ENCODE results near the gene DMD. TPM values are rescaled to one million over a fixed set of nuclear protein-coding genes. Genes with fewer than 3 reads are reported as not detected.
"Not testable (repeated sequence)": the region's sequence is repeated elsewhere in the genome, so short reads cannot be mapped to it uniquely, and the experiment has no call there.

DMD gene
- total RNA-seq, 2 donors from 2014 or later = 0.32 to 1.8 TPM

DNA sequence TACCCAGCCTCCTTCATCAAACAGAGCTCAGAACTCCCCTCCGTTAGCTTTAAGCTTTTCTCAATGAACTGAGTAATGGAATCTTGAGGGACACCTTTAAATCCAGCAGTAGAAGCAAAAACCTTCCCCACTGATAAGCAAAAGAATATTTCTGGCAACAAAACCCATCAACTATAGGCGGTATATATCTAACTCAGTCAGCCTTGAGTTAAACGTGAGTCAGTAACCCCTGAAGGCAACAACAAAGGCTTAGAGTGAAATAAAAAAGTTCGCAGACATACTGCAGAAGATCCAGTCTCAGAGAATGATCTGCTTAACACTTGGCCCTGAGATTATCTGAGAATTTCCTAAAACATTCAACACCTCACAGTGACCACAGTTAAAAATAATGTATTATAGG lies 77.2 kb downstream of the DMD start:
- Mint-ChIP-seq H3K36me3 (ENCODE audit: low read depth) (no peaks in the 10 kb centered on the region), H3K27me3 (no peaks in the 10 kb centered on the region), H3K4me3 (no peak overlapping the region), H3K27ac (no peak overlapping the region), H3K4me1 (no peaks in the 10 kb centered on the region)
- no peaks in the 10 kb centered on the region for H3K9me3 ChIP-seq (ENCODE audit: control insufficient read depth, low read length, poor library complexity, severe bottlenecking)
- ATAC-seq (no peak), DNase-seq (no peak)

DNA sequence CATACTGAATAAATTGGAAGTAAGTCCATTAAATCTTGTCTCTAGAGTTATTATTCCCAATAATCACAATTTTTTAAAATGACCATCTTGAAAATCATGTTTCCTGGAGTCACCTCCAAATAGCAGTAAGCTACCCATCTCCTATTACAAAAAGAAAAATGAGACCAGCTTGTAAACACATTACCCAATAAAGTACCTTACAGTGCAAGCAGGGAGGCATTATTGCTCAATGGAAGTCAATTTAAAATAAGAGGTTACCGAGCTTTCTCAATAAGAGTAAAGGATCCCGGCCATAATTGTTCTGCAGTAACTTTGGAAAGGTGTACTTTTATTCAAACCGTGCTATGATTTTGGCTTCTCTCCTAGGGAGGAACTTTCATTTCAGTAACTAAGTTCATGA lies 78.0 kb downstream of the DMD start:
- Mint-ChIP-seq H3K27me3 (no peaks in the 10 kb centered on the region), H3K4me1 (no peaks in the 10 kb centered on the region), H3K27ac (no peak overlapping the region), H3K36me3 (ENCODE audit: low read depth) (no peaks in the 10 kb centered on the region), H3K4me3 (no peak overlapping the region)
- no peak for DNase-seq
- ATAC-seq = no peak
- H3K9me3 ChIP-seq (ENCODE audit: control insufficient read depth, low read length, poor library complexity, severe bottlenecking) = no peaks in the 10 kb centered on the region

DNA sequence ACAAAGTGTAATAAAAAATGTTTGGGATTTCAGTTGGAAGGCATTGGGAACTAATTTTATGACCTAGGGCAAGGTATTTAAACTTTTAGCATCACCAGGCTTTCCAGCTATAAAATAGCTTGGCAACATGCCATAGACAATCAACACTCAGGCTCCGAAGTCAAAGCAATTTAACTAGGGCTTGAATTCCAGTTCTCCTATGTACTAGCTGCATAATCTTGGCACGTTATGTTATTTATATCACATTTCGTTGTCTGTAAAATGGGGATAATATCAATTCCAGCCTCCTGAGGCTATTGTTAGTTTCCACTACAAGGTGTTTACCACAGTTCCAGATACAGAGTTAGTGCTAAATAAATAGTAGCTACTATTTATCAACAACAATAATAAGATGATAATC lies 78.8 kb downstream of the DMD start:
- Mint-ChIP-seq H3K27ac (no peak overlapping the region), H3K4me3 (no peak overlapping the region), H3K27me3 (no peaks in the 10 kb centered on the region), H3K36me3 (ENCODE audit: low read depth) (no peaks in the 10 kb centered on the region), H3K4me1 (no peaks in the 10 kb centered on the region)
- DNase-seq = no peak
- no peaks in the 10 kb centered on the region for H3K9me3 ChIP-seq (ENCODE audit: control insufficient read depth, low read length, poor library complexity, severe bottlenecking)
- ATAC-seq = no peak

DNA sequence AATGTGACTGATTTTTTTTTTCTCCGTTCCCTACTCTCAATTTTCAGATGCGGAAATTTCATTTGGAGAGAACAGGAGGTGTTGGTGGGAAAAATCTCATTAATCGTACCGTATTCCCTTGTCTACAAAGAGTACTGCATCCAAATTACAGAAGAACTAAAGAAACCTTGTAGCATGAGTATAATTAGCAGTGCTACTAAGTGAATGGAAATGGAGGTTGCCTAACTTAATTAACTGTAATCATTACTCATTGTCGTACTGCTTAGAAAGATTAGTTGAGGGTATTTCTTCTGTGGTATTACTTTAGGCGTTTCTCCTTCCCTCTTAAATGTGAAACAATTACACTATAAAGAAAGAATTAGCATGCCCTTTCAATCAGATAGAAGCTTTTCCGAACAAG lies 81.7 kb downstream of the DMD start:
- Mint-ChIP-seq H3K4me1 (no peaks in the 10 kb centered on the region), H3K36me3 (ENCODE audit: low read depth) (no peaks in the 10 kb centered on the region), H3K27ac (no peak overlapping the region), H3K4me3 (no peak overlapping the region), H3K27me3 (no peaks in the 10 kb centered on the region)
- no peak for DNase-seq
- no peaks in the 10 kb centered on the region for H3K9me3 ChIP-seq (ENCODE audit: control insufficient read depth, low read length, poor library complexity, severe bottlenecking)
- no peak for ATAC-seq

DNA sequence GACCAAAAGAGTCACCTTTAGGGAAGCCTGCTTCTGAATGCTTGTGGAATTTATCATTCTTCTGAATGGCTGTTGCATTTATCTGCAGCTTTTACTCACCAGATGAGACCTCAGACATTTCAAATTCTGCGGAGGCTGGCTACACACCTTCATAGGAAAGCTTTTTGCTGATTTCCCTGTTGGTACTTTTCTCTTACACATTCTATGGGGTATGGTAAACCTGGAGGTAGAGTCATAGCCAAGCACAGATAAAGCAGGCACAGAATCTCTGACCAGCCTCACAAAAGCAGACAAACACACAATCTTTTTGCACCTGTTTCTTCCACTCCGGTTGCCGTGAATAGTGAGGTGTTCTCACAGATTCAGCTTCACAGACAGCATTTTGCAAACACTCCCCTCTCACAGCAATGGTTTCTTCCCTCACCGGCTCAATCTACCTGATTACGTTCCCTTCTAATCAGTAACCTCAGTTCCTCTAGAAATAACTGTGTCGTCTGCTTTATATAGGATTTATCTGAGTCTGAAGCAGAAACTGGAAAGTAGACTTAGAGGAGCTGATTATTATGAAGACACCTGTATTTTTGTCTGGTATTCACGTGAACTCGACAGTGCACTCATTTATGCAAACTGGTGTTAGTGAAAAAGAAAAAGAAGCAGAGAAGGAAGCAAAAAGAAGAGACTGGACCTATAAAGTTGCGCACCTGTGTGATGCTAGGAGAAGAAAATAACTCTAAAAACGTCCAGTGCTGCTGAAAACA lies 83.1 kb downstream of the DMD start:
- Mint-ChIP-seq H3K27me3 (no peaks in the 10 kb centered on the region), H3K4me3 (no peak overlapping the region), H3K36me3 (ENCODE audit: low read depth) (no peaks in the 10 kb centered on the region), H3K27ac (no peak overlapping the region), H3K4me1 (no peaks in the 10 kb centered on the region)
- H3K9me3 ChIP-seq (ENCODE audit: control insufficient read depth, low read length, poor library complexity, severe bottlenecking) = no peaks in the 10 kb centered on the region
- no peak for DNase-seq
- no peak for ATAC-seq

DNA sequence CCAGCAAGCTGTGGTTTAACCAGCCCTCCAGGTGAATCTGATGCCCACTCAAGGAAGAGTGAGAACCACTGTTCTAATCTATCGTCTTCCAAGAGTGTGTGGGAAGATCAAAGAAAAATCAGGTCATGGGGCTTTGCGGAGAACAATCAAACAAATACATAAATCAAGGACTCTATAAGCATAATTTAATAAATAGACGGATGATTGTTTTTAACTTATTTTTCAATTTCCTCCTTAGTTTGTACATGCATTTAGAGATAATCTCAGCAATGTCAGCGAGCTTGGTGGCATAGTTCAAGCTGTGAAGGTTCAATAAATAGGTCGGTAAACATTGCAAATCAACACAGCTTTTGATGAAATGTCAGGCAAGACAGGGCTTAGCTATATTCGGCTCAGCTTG lies 84.9 kb downstream of the DMD start:
- Mint-ChIP-seq H3K27ac (no peak overlapping the region), H3K4me1 (no peaks in the 10 kb centered on the region), H3K27me3 (no peaks in the 10 kb centered on the region), H3K36me3 (ENCODE audit: low read depth) (no peaks in the 10 kb centered on the region), H3K4me3 (no peak overlapping the region)
- no peak for DNase-seq
- no peaks in the 10 kb centered on the region for H3K9me3 ChIP-seq (ENCODE audit: control insufficient read depth, low read length, poor library complexity, severe bottlenecking)
- no peak for ATAC-seq

DNA sequence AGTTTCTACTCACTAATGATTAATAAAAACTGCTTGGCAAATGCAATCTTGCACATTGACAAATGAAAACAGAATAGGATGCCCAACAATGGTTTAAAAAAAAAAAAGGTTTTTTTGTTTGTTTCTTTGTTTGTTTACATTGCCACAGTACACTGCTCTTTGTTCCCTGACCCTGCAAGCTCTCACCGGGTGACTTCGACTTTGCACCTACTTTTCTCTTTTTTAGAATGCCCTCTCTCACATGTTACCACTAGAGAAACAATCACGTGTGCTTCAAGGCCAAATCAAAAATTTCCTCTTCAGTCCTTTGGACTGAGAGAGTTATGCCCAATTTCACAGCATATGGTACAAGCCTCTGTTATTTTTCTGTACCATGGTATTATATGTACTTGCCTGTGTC lies 101.5 kb downstream of the DMD start:
- no peaks in the 10 kb centered on the region for H3K4me1 Mint-ChIP-seq
- ATAC-seq (no peak), DNase-seq (no peak)
- H3K27me3 Mint-ChIP-seq = no peaks in the 10 kb centered on the region
- no peaks in the 10 kb centered on the region for H3K36me3 Mint-ChIP-seq (ENCODE audit: low read depth)
- no peak overlapping the region for H3K4me3 Mint-ChIP-seq
- no peak overlapping the region for H3K27ac Mint-ChIP-seq
- H3K9me3 ChIP-seq (ENCODE audit: control insufficient read depth, low read length, poor library complexity, severe bottlenecking) = no peaks in the 10 kb centered on the region

DNA sequence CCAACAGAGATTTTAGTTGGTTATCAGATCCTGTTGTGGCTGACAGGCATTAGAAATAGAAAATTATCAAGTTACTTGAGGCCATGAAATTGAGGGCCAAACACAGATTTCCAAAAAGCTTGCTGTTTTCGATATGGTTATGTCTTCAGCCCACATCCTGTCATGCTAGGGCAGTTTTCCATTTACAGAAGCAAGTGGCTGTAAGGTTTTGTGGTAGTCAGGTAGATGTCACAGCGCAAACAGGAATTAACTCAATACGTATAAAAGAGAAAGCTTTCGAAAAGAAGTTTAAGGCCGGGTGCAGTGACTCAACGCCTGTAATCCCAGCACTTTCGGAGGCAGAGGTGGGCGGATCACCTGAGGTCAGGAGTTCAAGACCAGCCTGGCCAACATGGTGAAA lies 104.6 kb downstream of the DMD start:
- no peak overlapping the region for H3K4me3 Mint-ChIP-seq
- H3K27me3 Mint-ChIP-seq = no peaks in the 10 kb centered on the region
- ATAC-seq (no peak), DNase-seq (no peak)
- H3K9me3 ChIP-seq (ENCODE audit: control insufficient read depth, low read length, poor library complexity, severe bottlenecking) = no peaks in the 10 kb centered on the region
- H3K36me3 Mint-ChIP-seq (ENCODE audit: low read depth) = no peaks in the 10 kb centered on the region
- no peaks in the 10 kb centered on the region for H3K4me1 Mint-ChIP-seq
- H3K27ac Mint-ChIP-seq = no peak overlapping the region

DNA sequence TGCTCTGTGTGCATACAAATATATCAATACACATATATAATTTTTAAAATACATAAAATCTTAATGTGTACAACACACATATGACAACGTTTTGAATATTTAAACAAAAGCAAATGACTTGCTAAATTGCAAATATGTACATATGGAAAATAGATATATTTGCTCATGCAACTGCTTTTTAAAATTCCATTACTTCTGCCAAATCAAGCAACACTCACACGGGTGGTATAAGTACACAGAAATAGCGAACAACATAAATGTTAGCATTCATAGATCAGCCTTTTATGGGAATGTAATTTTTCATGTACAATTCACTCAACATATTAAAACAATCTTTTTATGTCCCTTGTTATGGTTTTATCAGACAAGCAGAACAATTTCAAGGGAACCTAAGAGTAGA lies 116.3 kb downstream of the DMD start:
- Mint-ChIP-seq H3K4me1 (no peaks in the 10 kb centered on the region), H3K27ac (no peak overlapping the region), H3K36me3 (ENCODE audit: low read depth) (no peaks in the 10 kb centered on the region), H3K27me3 (no peaks in the 10 kb centered on the region), H3K4me3 (no peak overlapping the region)
- no peak for ATAC-seq
- H3K9me3 ChIP-seq (ENCODE audit: control insufficient read depth, low read length, poor library complexity, severe bottlenecking) = no peaks in the 10 kb centered on the region
- no peak for DNase-seq

DNA sequence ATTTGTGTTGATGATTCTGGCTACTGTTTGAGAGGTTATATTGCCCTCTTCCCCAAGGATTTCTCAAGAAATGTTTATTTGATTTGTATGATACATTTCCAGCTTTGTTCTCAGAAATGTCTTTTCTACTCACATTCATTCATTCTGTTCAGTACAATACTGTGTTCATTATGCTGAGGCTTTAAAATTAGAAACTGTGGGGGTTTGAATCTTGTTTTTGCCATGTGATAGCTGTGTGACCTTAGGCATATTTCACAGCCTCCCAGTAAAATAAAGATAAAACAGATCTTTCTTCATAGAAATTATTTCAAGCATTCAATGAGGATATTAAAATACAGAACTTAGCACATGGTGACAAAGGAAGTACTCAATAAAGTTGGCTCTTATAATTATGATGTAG lies 123.9 kb downstream of the DMD start:
- no peaks in the 10 kb centered on the region for H3K4me1 Mint-ChIP-seq
- no peaks in the 10 kb centered on the region for H3K9me3 ChIP-seq (ENCODE audit: control insufficient read depth, low read length, poor library complexity, severe bottlenecking)
- DNase-seq (no peak), ATAC-seq (no peak)
- no peak overlapping the region for H3K4me3 Mint-ChIP-seq
- H3K27ac Mint-ChIP-seq = no peak overlapping the region
- H3K27me3 Mint-ChIP-seq = no peaks in the 10 kb centered on the region
- no peaks in the 10 kb centered on the region for H3K36me3 Mint-ChIP-seq (ENCODE audit: low read depth)

DNA sequence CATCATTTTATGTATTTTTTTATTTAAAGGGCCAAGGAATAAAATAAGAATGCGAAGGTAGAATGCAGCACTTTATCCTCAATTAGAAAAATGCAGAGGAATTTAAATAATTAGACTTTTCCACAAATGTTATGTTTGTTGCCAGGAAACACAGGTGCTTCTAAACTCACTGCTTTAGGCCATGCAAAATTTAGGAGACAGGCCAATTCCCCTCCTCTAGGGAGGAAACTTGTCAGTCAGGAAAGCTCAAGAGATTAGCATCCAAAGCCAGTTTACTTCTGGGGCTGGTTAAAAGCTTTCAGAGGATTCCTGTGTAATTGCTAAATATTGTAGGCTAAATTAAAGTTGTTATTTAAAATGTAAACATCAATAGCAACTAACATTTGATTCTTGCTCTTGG lies 124.5 kb downstream of the DMD start:
- no peak overlapping the region for H3K27ac Mint-ChIP-seq
- H3K27me3 Mint-ChIP-seq = no peaks in the 10 kb centered on the region
- H3K4me1 Mint-ChIP-seq = no peaks in the 10 kb centered on the region
- H3K4me3 Mint-ChIP-seq = no peak overlapping the region
- DNase-seq = no peak
- H3K36me3 Mint-ChIP-seq (ENCODE audit: low read depth) = no peaks in the 10 kb centered on the region
- H3K9me3 ChIP-seq (ENCODE audit: control insufficient read depth, low read length, poor library complexity, severe bottlenecking) = no peaks in the 10 kb centered on the region
- no peak for ATAC-seq

DNA sequence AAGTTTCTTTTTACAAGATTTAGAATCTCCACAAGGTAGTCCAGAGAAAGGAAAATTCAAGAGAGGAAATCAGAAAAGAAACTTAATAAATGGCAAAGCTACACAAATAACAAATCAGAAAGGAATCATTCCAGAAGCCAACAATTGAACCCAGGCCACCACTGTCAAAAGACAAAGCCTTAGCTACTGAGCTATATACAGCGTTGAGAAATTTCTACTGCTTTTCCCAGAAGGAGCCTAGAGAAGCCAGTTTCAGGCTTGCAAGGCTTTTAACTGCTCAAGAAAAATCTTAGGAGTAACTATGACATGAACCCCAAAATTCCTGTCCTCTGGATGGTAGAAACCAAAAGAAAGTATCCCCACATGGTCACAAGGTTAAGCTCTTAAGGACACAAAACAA lies 129.0 kb downstream of the DMD start:
- no peaks in the 10 kb centered on the region for H3K27me3 Mint-ChIP-seq
- no peaks in the 10 kb centered on the region for H3K36me3 Mint-ChIP-seq (ENCODE audit: low read depth)
- no peaks in the 10 kb centered on the region for H3K4me1 Mint-ChIP-seq
- H3K27ac Mint-ChIP-seq = no peak overlapping the region
- no peaks in the 10 kb centered on the region for H3K9me3 ChIP-seq (ENCODE audit: control insufficient read depth, low read length, poor library complexity, severe bottlenecking)
- DNase-seq = no peak
- ATAC-seq = no peak
- H3K4me3 Mint-ChIP-seq = no peak overlapping the region

DNA sequence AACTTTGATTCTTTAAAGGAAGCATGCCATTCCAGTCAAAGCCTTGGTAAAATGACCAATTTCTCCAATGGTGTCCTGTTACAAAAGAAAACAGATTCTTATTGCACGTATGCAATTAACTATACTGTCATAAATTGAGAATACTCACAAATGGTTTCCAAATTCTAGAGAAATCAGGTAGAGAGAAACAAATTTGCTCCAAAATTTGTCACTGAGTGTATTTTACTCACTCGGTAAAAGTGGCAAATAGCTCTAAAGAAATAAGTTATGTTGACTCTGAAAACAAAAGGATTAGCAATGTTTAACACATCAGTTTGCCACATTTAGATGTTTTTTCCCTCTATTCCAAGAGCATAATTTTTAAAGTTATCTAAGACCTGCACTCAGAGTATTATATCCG lies 133.1 kb downstream of the DMD start:
- H3K9me3 ChIP-seq (ENCODE audit: control insufficient read depth, low read length, poor library complexity, severe bottlenecking) = no peaks in the 10 kb centered on the region
- no peak for ATAC-seq
- Mint-ChIP-seq H3K36me3 (ENCODE audit: low read depth) (no peaks in the 10 kb centered on the region), H3K27me3 (no peaks in the 10 kb centered on the region), H3K4me1 (no peaks in the 10 kb centered on the region), H3K4me3 (no peak overlapping the region), H3K27ac (no peak overlapping the region)
- no peak for DNase-seq

DNA sequence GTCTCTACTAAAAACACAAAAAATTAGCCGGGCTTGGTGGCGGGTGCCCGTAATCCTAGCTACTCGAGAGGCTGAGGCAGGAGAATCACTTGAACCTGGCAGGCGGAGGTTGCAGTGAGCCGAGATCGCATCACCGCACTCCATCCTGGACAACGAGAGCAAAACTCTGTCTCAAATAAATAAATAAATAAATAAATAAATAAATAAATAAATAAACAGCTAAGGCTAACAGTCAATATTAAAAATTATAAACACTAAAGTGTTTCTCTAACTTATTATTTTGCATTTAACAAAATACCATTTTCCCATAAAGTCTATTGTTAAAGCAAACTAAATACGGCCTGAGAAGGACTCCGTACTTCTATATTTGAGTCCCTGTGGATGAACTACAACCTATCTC lies 137.7 kb downstream of the DMD start:
- not testable (repeated sequence) for H3K36me3 Mint-ChIP-seq (ENCODE audit: low read depth); DNase-seq; H3K9me3 ChIP-seq (ENCODE audit: control insufficient read depth, low read length, poor library complexity, severe bottlenecking); ATAC-seq; H3K27ac Mint-ChIP-seq; H3K27me3 Mint-ChIP-seq; H3K4me1 Mint-ChIP-seq; H3K4me3 Mint-ChIP-seq

Measured in T-helper 17 cell (primary cell).